HG02981 (cell line): ENCODE results near the gene ADAM10.

ENCODE experiments used
- ATAC-seq: cut with Tn5 transposase; IDR thresholded peaks from one replicate; pipeline ENCODE4 v1.9.1; 2021; ENCODE audit warnings: mild to moderate bottlenecking, moderate library complexity; ENCODE audit not compliant: unreplicated experiment

Gene ADAM10

DNA sequence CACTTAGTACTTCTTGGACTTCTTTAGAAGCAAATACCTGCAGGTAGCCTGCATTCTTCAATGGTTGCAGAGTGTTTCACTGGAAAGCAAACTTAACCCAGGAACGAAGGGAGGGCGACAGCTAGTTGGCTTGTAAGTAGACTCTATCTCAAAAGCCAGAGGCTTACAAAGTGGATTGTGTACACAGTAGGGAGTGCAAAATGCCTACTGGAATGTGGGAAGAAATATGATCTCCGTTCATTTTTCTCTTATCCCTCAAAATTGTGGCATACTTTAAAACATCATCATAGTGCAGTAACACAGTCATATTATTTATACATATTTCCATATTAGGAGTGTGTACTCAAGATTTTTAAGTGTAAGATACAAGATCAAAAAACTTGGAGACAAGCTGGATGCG lies 162.0 kb downstream of the ADAM10 start:
- ATAC-seq, result no peak

DNA sequence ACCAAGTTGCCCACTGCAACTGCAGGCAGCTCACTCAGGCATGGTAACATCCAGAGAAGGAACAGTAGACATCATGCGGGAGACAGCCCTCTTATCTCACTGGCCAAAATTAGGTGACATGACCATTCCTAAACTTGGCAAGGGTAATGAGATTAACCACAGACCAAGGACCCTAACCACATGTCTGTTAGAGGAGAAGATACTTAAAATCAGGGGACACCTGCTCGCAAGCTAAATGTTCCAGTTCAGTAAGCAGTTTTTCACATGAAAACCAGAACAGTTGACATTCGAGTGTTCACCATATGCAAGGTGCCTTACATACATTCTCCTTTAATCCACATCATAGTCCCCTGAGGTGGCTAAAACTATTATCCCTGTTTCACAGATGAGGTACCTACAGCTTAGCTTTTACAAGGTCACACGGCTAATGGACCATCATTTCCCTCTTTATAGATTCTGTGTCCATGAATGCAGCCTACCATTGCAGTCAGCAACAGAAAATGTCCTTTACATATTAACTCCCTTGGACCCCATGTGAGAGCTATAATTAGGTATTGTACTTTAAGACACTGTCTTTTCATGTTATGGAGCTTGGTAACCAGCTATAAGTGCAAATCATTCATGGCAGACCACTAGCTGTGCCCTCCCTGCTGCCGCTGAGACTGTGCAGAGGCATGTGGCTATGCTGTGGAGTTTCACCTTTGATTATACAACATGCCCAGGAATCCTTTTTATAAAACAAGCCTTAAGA lies 163.6 kb downstream of the ADAM10 start:
- peak; percentile 78 for ATAC-seq

DNA sequence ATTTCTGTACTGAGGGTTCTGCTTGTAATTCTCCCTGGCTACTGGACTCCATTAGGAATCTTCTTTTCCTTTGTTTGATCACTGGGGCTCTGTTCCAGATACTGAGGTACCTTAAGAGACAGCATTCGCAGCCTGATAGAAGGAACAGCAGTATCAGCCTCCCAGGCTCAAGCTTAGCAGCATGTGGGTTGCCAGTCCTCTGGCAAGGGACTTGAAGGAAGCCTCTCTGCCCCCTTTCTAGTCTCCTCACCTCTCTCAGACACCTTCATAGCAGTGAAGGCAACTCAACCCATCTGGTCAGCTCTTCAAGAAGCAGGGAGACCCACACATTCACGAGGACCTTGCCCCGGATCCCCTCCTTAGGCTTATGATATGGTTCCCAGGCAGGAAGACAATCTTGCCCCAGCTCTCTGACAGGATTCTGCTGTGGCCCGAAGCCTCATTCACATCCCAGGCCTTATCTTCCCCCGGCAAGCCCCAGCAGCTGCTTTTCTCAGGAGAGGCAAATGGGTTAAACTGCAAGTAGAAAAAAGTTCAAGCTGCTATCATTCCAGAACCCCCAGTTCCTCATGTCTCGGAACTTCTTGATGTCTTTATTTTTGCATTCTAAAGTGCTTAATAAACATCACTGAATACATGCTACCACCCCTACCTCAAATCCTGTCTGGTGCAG lies 164.6 kb downstream of the ADAM10 start:
- no peak for ATAC-seq

DNA sequence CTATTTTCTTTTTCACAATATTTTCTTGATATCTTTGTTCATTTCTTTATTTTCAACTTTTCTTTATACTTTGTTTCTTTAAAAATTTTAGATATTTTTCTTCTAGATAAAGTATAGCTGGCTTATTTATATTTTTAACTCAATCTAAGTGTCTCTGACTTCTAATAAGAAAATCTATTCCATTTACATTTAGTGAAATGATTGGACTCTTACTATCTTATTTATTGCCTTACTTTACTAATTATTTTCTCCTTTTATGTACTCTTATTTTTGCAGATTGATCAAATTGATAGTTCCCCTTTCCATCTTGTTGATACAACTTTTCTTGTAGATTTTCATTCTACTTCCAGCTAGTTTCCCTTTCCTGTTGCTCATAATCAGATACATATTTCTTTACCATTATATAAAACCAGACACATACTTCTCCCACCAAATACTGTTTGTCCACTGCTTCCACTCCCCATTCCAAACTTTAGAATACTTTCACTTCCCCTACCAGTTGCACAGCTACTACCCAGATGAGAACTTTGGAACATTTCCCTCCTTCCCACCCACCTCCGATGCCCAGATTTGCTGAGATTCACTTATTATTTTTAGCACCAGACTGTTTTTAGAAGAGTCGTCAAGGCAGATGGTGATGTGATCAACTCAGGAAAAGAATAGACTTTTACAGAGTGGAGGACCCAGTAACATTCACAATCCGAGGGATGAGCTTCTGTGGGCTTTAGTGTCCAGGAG lies 166.2 kb downstream of the ADAM10 start:
- ATAC-seq, result no peak

DNA sequence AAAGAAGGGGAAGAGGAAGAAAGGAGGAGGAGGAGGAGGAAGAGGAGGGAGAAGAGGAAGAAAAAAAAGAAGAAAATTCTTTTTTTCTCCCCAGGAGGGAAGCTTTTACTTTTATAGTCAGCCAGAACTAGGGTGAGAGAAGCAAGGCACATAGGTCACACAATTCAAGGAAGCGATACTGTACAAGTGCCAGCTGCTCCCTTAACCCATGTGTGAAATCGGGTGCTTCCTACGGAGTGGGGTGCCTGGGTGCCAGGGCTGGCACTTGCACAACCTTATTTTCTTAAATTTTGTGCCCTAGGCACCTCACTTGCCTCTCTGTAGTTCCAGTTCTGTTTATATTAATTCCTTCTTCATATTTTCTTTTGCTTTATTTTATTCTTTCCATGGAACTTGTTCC lies 167.3 kb downstream of the ADAM10 start:
- no peak for ATAC-seq

DNA sequence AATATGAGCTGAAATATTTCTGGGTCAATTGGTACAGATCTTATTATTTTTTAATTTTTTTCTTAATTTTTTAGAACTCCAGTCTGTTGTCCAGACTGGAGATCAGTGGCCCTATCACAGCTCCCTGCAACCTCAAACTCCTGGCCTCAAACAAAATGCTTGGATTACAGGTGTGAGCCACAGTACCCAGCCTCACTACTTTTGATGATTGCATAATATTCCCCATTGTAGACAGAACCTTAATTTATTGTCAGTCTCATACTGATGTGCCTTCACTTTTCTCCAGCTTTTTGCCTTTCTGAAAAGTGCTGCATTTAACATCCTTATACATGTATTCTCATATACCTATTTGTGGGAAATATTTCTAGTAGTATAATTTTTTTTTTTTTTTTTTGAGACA lies 172.8 kb downstream of the ADAM10 start:
- ATAC-seq, result no peak

DNA sequence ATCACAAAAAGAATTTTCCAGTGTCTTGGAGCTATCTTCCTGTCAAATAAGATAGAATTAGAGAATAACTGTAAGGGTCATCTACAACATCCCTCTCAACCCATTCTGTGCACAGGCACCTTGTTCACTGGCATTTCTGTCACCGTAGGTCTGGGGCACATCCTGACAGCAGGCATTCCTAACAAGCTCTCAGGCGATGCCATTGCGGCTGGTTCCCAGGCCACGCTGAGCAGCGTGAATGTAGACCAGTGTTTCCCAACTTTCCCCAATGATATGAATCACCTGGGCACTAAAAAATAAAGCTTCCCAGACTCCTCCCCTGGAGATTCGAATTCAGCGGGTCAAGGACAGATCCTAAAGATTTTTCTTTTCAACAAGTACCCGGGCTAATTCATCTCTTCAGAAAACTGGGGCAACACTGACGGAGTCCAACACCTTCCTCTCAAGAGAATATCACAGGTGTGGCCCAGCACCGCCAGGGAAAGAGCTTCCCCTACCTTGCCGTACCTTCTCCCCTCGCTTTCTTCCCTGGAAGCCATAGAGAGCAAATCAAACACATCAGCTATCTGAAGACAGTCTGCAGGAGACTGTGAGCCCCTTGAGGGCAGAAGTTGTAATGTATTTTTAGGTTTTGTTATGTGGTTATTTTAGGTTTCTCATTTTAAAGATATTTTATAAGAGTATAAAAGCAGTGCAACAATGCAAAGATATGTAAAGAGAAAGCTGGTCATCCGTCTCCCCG lies 174.3 kb downstream of the ADAM10 start:
- no peak for ATAC-seq

DNA sequence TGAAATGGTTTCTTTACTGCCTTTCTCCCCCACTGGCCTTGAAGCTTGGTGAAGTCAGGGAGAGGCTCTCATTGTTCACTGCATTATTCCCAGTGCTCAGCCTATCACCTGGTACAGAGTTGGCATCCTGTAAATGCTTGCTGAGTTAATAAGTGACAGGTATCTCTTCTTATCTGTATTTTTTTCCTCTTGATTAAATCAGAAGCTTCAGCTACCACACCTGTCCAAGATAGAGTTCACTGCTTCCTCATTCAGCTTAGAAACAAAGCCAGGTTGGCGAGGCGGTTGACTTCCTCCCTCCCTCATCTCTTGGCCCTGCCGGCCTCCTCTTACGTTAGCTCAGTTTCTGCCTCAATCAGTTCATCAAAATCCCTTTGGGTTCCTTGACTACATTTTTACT lies 174.9 kb downstream of the ADAM10 start:
- ATAC-seq, result no peak

DNA sequence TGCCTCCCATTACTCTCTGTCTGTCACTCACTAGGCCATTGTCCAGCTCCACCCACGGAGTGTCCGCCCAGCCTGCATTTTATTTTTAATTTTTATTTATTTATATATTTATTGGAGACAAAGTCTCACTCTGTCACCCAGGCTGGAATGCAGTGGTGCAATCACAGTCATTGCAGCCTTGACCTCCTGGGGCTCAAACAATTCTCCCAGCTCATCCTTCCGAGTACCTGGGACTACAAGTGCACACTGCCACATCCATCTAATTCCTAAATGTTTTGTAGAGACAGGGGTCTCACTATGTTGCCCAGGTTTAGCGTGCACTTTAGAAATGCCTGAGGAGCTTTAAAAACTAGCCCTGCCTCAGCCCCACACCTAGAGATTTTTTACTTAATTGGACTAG lies 176.2 kb downstream of the ADAM10 start:
- no peak for ATAC-seq

DNA sequence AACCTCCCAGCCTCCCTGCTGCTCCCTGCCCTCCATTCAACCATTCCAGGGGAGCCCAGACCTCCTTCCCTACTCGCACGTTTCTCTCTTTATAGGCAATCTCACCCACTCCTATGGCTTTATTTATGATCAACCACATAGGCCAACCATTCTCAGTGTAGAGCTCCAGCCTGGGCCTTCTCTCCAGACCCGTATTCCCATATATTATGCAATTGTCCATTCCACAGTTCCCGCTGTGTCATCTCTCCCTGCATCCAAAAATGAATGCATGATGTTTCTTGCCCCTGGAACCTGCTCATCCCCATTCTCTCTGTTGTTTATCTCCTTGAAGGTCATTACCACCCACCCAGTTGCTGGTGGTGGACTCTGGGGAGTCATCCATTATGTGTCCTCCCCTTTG lies 177.0 kb downstream of the ADAM10 start:
- ATAC-seq, result no peak

DNA sequence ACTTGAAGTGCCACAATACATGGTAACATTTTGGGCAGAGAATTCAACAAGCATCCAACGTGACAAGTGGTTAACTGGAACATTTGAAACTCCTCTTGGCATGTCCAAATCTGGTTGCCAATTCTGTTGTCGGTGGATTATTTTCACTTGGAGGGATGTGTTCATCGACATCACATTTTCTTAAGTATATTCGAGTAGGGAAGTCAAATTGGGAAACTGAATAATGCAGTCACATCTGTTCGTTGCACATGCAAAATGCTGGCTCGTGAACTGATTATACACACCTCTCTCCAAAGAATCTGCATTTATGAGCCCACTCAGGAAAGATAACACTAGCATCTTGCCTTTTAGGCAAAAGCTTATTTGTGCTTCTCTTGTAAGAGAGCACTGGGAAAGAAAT lies 178.0 kb downstream of the ADAM10 start:
- ATAC-seq, result no peak

DNA sequence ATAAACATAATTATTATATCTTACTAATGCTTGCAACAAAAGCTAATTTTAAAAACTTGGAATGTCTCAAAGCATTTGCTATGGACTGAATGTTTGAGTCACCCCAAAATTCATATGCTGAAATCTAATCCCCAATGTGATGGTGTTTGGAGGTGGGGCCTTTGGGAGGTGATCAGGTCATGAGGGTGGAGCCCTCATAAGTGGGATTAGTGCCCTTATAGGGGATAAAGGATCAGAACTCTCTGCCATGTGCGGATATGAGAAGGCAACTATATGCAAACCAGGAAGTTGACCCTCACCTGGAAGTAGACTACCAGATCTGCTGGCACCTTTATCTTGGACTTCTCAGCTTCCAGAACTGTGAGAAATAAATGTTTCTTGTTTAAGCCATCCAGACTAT lies 180.1 kb downstream of the ADAM10 start:
- ATAC-seq, result no peak

DNA sequence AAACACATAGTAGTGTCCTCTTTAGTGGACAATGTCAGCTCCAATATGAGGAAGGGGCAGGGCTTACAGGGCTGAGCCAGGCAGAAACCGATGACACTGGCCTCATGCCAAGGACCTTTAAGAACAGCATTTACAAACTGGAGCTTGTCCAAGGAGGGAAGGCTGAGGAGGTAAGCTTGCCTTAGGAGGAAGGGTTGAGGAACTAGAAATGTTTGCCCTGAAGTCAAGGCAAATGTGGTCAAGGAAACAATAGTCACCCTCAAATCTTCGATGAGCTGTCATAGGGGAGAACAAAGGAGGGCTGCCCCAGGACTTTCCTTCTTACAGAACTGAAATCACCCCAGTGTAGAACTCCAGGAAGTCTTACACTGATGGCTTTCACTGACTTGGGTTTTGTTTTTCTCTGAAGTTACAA lies 181.3 kb downstream of the ADAM10 start:
- ATAC-seq, result no peak

DNA sequence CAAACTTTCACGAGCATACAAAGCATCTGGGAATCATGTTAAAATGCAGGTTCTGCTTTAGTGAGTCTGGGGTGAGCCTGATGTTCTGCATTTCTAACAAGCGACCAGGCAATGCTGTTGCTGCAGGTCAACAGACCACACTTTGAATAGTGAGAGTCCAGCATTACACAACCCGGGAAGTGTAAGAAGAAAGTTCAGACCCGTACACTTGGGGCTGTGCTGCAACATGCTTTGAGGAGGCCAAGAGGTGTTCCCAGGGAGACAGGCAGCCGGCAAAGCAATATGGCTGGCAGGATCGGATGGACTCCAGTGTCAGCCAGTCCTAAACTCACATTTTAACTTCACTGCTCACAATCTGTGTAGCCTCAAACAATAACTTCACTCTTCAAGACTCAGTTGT lies 183.5 kb downstream of the ADAM10 start:
- ATAC-seq, result no peak

DNA sequence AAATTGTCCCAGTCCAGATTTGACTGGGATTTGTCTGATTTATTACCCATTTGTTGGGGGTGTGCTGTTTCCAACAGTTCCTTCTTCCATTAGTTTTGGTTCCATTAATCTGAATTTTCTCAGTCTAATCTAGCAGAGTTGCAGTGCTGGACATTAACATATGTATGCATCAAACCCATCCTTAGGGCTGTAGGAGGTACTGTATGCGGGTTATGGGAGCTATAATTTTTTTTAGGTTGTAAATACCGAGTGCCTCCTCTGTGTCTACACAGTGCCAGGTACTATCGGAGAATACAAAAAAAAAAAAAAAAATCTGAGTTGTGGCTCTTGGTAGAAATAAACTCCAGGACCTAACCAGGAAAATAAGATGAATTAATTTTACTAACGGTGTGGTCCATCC lies 183.9 kb downstream of the ADAM10 start:
- no peak for ATAC-seq

DNA sequence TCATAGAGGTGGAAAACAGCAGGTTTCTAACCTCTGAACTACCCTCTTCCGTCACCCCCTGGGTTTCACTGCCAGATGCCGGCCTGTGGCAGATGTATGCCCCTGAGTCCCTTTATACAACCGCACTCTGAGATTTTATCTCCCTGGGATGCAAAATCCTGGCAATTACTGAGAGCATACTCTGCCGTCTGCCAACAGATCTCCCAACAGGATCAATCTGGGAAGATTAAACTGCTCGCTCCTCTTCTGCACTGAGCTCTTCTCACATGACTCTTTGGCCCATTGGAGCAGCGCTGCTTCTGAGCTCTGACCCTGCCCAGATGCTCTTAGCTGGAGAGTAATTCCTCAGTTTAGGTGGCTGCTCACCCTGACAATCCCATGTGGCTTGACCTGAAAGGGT lies 184.5 kb downstream of the ADAM10 start:
- no peak for ATAC-seq

DNA sequence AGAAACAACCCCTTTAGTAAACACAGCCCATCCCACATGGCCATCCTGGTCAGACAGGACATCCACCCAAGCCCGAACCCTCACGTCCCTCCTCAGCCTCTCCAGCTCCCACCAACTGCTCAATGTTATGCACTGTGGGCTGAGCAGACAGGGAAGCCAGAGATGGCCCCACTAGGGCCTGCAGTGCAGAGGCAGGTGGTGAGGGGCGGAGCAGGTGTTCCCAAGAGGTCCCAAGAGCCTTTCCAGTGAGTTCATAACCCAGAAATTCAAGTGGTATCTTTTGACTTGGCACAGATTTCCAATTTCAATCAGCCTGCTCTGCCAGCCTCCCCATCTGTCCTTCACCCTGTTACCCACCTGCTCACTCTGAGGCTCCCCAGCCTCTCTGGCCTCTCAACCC lies 187.4 kb downstream of the ADAM10 start:
- ATAC-seq, result no peak

DNA sequence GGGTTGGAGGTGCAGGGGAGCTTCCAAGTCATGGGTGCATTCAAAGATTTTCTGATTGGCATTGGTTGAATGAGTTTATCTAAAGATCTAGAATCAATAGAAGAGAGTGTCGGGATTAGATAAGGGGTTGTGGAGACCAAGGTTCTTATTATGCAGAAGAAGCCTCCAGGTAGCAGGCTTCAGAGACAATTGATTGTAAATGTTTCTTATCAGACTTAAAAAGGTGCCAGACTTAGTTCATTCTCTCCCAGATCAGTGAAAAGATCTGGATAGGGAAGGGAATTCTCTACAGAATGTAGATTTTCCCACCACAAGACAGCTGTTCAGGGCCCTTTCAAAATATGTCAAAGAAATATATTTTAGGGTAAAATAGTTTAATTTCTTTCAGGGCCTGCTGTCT lies 188.2 kb downstream of the ADAM10 start:
- no peak for ATAC-seq

DNA sequence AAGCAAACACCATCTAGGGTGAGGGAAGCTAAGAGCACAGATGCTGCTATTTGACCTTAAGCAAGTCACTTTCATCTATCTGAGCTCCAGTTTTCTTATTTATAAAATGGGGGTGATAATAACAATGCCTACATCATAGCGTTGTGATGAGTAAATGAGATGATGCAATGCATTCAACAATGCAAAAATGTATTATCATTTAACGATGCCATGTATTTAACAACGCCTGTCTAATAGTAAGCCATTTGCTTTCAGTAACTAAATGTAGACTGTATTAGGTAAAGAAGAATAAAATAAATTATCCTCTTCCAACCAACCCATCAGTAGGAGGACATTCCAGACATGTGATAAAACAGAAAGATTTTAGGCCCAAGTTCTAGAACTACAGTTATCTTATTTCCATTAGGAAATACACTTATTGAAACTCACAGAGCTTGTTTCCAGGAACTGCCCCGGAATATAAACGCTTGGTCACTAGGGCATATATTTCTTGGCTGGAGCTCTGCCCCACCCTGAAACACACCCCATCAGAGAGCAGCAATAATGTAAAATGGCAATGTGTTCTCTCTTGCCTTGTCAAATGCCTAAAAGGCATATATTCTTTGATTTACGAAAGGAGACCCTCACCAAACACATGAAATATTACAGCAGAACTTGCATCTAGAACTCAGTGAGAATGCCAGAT lies 189.5 kb downstream of the ADAM10 start:
- no peak for ATAC-seq

DNA sequence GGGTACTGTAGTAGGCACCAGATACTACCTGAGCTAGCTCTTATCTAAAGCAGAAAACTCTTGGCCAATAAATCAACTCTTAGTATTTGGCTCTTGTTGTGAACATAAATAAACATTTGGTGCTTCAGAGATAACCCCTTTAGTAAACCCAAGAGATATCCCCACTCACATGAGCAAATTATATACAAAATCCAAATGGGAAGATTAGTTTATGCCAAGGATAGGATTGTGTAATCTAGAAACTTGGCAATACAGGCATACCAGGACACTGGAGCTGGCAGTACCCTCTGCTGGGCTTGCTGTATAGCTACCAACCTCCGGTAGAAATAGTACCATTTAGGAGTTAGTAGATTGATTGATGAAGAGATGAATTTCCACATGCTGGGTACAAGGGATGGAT lies 190.7 kb downstream of the ADAM10 start:
- ATAC-seq, result no peak

DNA sequence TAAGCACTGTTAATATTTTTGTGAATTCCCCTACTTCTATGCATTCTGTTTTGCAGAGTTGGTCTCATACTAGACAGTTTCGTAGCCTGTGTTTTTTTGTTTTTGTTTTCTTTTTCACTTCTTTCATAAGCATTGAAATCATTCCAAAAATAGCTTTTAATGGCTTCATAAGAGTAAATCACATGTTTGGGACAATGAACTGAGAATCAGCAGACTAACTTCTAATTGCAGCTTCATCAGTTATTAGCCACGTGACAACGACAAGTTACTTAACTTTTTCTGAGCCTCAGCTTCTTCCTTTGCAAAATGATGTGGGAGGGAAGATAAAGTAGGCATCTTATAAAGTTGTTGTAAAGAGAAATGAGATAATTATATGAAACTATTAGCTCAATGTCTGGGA lies 193.0 kb downstream of the ADAM10 start:
- ATAC-seq, result no peak
